ENCODE measurements around the gene PRDX5.

Gene PRDX5

DNA sequence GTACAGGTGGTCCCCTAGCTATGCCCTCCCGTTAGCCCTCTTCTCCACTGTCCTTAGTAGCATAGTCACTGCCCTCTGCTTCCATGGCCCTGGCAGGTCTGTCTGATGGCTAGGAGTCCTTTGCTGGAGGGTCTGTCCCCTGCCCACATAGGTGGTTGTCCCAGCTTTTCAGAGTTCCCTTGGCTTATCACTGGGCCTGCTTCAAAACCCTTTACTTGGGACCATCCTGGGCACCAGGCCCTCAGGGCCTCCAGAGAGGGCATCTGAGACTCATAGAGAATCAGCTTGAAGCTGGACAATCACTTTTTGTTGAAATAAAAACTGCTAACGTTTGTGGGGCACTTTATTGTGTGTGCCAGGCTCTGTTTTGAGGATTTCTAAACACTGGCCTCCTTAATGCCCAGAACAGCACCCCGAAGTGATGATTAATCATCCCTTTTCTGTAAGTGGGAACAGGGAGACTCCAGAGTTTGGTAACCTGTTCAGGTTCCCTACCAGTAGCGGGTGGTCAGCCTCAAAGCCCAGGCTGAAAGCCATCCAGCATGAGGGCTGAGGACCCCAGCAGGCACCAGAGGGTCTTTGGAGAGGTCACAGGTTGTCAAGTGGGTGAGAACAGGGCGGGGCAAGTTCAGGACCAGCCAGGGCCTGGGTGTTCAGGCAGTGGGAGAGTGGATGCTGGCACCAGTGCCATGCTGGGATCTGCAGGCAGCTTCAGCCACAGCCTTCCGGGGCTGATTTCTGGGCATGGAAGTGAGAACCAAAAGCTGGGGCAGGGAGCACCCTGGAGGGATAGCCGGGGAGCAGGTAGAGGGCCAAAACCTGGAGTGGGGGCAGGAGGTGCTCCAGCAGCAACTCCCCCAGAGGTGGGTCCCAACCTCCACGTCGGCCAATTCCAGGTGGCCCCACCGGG is 27.3 kb upstream of the PRDX5 start:
- DNase-seq, result no peak

GRCh38 chr11:64291262-64291751 is 26.6 kb upstream of the PRDX5 start, which contains the start of gene KCNK4:
KCNK4 (plus strand) TSS chr11:64291302; CDS start chr11:64293019, 1,717 bp downstream.
- no peak for DNase-seq

GRCh38 chr11:64291752-64292459 is 26.0 kb upstream of the PRDX5 start:
- DNase-seq, result no peak

- DNase-seq, result no peak
Observed at GRCh38 chr11:64292460-64293254, 25.3 kb upstream of the PRDX5 start.

GRCh38 chr11:64294774-64295173 is 23.1 kb upstream of the PRDX5 start:
- DNase-seq, result no peak

GRCh38 chr11:64295760-64296159 is 22.2 kb upstream of the PRDX5 start:
- DNase-seq, result no peak

GRCh38 chr11:64296236-64296635 is 21.7 kb upstream of the PRDX5 start:
- no peak for DNase-seq

DNA sequence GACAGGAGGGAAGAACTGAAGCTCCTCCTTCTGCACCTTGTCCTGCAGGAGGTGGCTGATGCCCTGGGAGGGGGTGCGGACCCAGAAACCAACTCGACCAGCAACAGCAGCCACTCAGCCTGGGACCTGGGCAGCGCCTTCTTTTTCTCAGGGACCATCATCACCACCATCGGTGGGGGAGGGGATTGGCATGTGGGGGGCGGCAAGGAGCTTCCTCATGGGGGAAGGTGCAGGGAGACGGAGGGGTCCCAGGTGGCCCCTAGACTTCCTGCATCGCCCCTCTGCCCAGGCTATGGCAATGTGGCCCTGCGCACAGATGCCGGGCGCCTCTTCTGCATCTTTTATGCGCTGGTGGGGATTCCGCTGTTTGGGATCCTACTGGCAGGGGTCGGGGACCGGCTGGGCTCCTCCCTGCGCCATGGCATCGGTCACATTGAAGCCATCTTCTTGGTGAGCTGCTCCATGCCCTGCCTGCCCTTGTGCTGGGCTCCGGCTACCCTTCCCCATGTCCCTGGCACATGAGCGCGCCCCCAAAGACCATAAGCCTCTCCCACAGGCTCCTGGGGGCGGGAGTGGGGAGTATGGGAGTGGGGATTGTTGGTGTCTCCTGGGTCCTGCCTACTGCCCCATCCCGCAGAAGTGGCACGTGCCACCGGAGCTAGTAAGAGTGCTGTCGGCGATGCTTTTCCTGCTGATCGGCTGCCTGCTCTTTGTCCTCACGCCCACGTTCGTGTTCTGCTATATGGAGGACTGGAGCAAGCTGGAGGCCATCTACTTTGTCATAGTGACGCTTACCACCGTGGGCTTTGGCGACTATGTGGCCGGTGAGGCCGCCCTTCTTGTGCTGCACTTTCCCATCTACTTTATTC is 20.9 kb upstream of the PRDX5 start:
- DNase-seq, result no peak

- DNase-seq, result no peak
Observed at GRCh38 chr11:64297699-64298358, 20.1 kb upstream of the PRDX5 start.

- DNase-seq, result peak; percentile 45
Observed at GRCh38 chr11:64298966-64299846, 18.7 kb upstream of the PRDX5 start.

DNA sequence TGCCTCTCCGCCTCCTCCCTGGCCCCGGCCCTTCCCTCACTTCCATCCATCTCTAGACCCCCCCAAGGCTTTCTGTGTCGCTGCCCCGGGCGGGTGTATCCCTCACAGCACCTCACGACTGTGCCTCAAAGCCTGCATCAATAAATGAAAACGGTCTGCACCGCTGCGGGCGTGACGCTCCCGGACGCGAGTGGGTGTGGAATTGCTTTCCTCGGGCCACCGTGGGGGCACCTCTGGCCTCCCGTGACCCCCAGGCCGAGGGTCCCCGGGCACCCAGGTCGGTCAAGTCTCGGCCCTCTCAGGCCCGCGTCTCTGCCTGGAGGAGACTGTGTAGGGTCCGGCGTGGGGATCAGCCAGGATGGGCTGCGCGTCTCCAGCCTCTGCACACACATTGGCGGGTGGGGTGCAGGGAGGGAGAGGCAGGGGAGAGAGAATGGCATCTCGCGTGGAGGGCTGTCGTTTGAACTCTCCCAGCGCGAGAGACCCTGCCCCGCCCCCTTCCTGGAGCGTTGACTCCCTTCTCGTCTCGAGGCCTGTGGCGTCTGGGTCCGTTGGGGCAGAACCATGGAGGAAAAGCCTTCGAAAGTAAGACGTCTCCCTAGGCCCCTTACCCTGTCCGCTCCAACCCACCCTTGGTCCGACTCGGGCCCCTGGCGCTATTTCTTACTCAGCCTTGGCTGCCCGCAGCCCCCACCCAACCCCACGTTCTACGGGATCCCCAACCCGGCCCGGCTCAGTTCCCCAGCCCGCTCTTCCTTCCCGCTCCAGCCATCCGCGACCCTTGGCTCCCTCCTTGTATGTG is 17.9 kb upstream of the PRDX5 start, which contains the start of gene CATSPERZ:
Gene CATSPERZ, plus strand, starts transcription at position 512 of the 802 bp plus-strand sequence. Its CDS starts 53 bp downstream, at position 565.
- DNase-seq, result peak; percentile 12

- DNase-seq, result no peak
Observed at GRCh38 chr11:64303109-64304031, 14.6 kb upstream of the PRDX5 start.

- DNase-seq, result no peak
Observed at GRCh38 chr11:64304032-64304315, 13.9 kb upstream of the PRDX5 start.

DNA sequence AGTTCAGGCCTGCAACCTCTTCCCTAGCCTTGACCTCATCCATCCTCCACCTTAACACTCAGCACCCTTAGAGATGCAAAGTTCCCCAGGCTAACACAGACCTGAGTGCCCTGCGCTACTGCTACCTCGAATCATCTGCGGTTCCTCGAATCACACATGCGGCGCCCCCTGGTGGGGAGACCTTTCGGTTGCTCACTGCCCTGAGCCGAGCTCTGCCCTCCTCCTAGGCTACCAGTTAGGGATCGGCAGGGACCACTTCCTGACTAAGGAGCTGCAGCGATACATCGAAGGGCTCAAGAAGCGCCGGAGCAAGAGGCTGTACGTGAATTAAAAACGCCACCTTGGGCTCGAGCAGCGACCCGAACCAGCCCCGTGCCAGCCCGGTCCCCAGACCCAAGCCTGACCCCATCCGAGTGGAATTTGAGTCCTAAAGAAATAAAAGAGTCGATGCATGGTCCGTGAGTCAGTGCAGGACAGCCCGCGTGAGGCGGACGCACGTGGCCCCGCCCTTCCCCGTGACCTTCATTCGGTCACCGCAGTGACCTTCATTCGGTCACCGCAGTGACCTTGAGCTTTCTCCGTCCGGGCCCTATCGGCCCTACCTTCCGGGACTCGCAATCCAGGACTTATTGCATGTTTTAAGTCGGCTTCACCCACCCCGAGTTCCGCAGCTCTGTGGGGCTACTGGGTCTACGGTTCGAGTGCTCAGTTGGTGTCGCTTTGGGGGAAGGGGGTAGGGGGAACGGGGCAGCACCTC is 13.4 kb upstream of the PRDX5 start:
- DNase-seq, result peak; percentile 95

- peak; percentile 100 for DNase-seq
Observed at GRCh38 chr11:64305075-64305690, 12.7 kb upstream of the PRDX5 start, which contains the start of gene ESRRA. ESRRA (plus strand) TSS chr11:64305524; CDS start chr11:64307180, 1,656 bp downstream.

GRCh38 chr11:64305691-64306562 is 12.0 kb upstream of the PRDX5 start:
- peak; percentile 53 for DNase-seq
